DND-41 (cell line): Measurements from ENCODE around the gene MAP3K12.

Source experiments
- ATAC-seq: fragments of 200-7000 bp; cut with Tn5 transposase; 3 replicates; pipeline ENCODE4 v1.9.1; 2021; ENCODE audit warnings: low read depth; ENCODE audit not compliant: insufficient read depth
- DNase-seq: peaks from one replicate; pipeline ENCODE4 v3.0.0-alpha.2; 2020
- H2AFZ ChIP-seq: 2 replicates; pipeline ENCODE4 v1.6.0; 2012; ENCODE audit warnings: low read depth, low read length
- H3K27ac ChIP-seq: 2 replicates; pipeline ENCODE4 v1.5.1; 2012; ENCODE audit warnings: low read length, inconsistent platforms
- H3K27me3 ChIP-seq: fragments of 200-600 bp; sonication (generic); 2 replicates; pipeline ENCODE4 v1.6.0; 2012; ENCODE audit warnings: low read length, mild to moderate bottlenecking, inconsistent platforms; ENCODE audit not compliant: insufficient read depth, poor library complexity
- H3K36me3 ChIP-seq: 2 replicates; pipeline ENCODE4 v1.5.1; 2012; ENCODE audit warnings: low read length, inconsistent platforms; ENCODE audit not compliant: insufficient read depth
- H3K4me1 ChIP-seq: 2 replicates; pipeline ENCODE4 v1.5.1; 2012; ENCODE audit warnings: mild to moderate bottlenecking, low read length; ENCODE audit not compliant: insufficient read depth
- H3K4me2 ChIP-seq: 2 replicates; pipeline ENCODE4 v1.6.0; 2012; ENCODE audit warnings: mild to moderate bottlenecking, moderate library complexity, low read length, inconsistent platforms; ENCODE audit not compliant: insufficient read depth
- H3K4me3 ChIP-seq, 2 experiments: fragments of 200-600 bp in 1 of 2; shearing (Covaris generic) in 1 of 2; 2 replicates each; pipeline ENCODE4 v1.5.1; 2012 to 2016; ENCODE audit warnings: inconsistent platforms in 2 of 2, low read length in 2 of 2, mild to moderate bottlenecking in 2 of 2, low read depth in 1 of 2, moderate library complexity in 1 of 2
- H3K79me2 ChIP-seq: 2 replicates; pipeline ENCODE4 v1.6.0; 2012; ENCODE audit warnings: low read length, inconsistent platforms; ENCODE audit not compliant: insufficient read depth
- H3K9ac ChIP-seq: 2 replicates; pipeline ENCODE4 v1.6.0; 2012; ENCODE audit warnings: low read depth, mild to moderate bottlenecking, inconsistent platforms, low read length, moderate library complexity
- H3K9me3 ChIP-seq: 2 replicates; pipeline ENCODE4 v1.5.1; 2012; ENCODE audit warnings: low read length, moderate library complexity, mild to moderate bottlenecking, inconsistent platforms; ENCODE audit not compliant: insufficient read depth, severe bottlenecking
- H4K20me1 ChIP-seq: 2 replicates; pipeline ENCODE4 v1.6.0; 2012; ENCODE audit warnings: low read length; ENCODE audit not compliant: insufficient read depth
- CTCF ChIP-seq: IDR thresholded peaks from 2 replicates; pipeline ENCODE4 v1.5.1; 2012; ENCODE audit warnings: borderline replicate concordance, low read length, moderate library complexity, mild to moderate bottlenecking; ENCODE audit not compliant: poor library complexity, severe bottlenecking; ENCODE audit errors: extremely low read depth
- EZH2 ChIP-seq: IDR thresholded peaks from 3 replicates; pipeline ENCODE4 v1.6.1; 2012; ENCODE audit warnings: borderline replicate concordance, low read depth, mild to moderate bottlenecking, moderate library complexity, low read length, inconsistent platforms; ENCODE audit not compliant: severe bottlenecking

MAP3K12 gene

GRCh38 chr12:53467082-53467481 lies 32.2 kb downstream of the MAP3K12 start:
- ATAC-seq = no peak
- no peak for DNase-seq
- Histone ChIP-seq H3K9ac (no peak overlapping the region), H3K79me2 (peaks cover 85% of the 10 kb centered on the region), H3K27ac (no peak overlapping the region), H2AFZ (no peak overlapping the region), H3K9me3 (no peaks in the 10 kb centered on the region), H4K20me1 (peaks cover 78% of the 10 kb centered on the region), H3K36me3 (peaks cover 99% of the 10 kb centered on the region), H3K27me3 (no peaks in the 10 kb centered on the region), H3K4me1 (peaks cover 3% of the 10 kb centered on the region; the same call in 1 of the 2 replicates), H3K4me3 (no peak overlapping the region), H3K4me2 (no peak overlapping the region)
- TF ChIP-seq CTCF (no peak), EZH2 (no peak)

GRCh38 chr12:53466640-53467039 lies 32.6 kb downstream of the MAP3K12 start:
- Histone ChIP-seq H3K27ac (no peak overlapping the region), H3K4me3 (no peak overlapping the region), H3K9ac (no peak overlapping the region), H4K20me1 (peaks cover 78% of the 10 kb centered on the region), H3K27me3 (no peaks in the 10 kb centered on the region), H3K4me1 (peaks cover 3% of the 10 kb centered on the region; the same call in 1 of the 2 replicates), H3K9me3 (no peaks in the 10 kb centered on the region), H3K79me2 (peaks cover 85% of the 10 kb centered on the region), H2AFZ (no peak overlapping the region), H3K36me3 (peaks cover 99% of the 10 kb centered on the region), H3K4me2 (no peak overlapping the region)
- no peak for ATAC-seq
- no peak for TF ChIP-seq CTCF
- TF ChIP-seq EZH2 = no peak
- DNase-seq = no peak

GRCh38 chr12:53465679-53466078 lies 33.6 kb downstream of the MAP3K12 start:
- H4K20me1 ChIP-seq = peaks cover 82% of the 10 kb centered on the region
- peaks cover 100% of the 10 kb centered on the region for H3K36me3 ChIP-seq
- H3K4me3 ChIP-seq = no peak overlapping the region
- H2AFZ ChIP-seq = no peak overlapping the region
- H3K27me3 ChIP-seq = no peaks in the 10 kb centered on the region
- no peak overlapping the region for H3K27ac ChIP-seq
- peaks cover 7% of the 10 kb centered on the region; the same call in 1 of the 2 replicates for H3K4me1 ChIP-seq
- H3K9me3 ChIP-seq = no peaks in the 10 kb centered on the region
- no peak for ATAC-seq
- H3K79me2 ChIP-seq = peaks cover 88% of the 10 kb centered on the region
- DNase-seq = no peak
- TF ChIP-seq EZH2 (no peak), CTCF (no peak)
- H3K4me2 ChIP-seq = no peak overlapping the region
- no peak overlapping the region for H3K9ac ChIP-seq
